Type B pancreatic cell (in vitro differentiated cells): Measurements from ENCODE around the gene ABCA10. TPM values are rescaled to one million over a fixed set of nuclear protein-coding genes. Genes with fewer than 3 reads are reported as not detected.

Experiments
- DNase-seq: peaks from one replicate; pipeline ENCODE4 v3.0.0; 2021; ENCODE audit warnings: mixed read lengths; ENCODE audit not compliant: unreplicated experiment; ENCODE audit errors: extremely low spot score
- H3K27ac Mint-ChIP-seq: 2 replicates; pipeline ENCODE4 v1.8.0; 2021; ENCODE audit warnings: mild to moderate bottlenecking, mixed read lengths
- H3K27me3 Mint-ChIP-seq: 2 replicates; pipeline ENCODE4 v1.8.0; 2021; ENCODE audit warnings: mixed read lengths
- H3K36me3 Mint-ChIP-seq: 2 replicates; pipeline ENCODE4 v1.8.0; 2021; ENCODE audit warnings: mixed read lengths
- H3K4me1 Mint-ChIP-seq: one replicate; pipeline ENCODE4 v1.8.0; 2021; ENCODE audit warnings: mixed read lengths; ENCODE audit not compliant: unreplicated experiment
- H3K4me3 Mint-ChIP-seq: 2 replicates; pipeline ENCODE4 v1.8.0; 2021; ENCODE audit warnings: mild to moderate bottlenecking, mixed read lengths
- H3K9me3 Mint-ChIP-seq: 2 replicates; pipeline ENCODE4 v1.8.0; 2021; ENCODE audit warnings: mixed read lengths
- CTCF ChIP-seq: fragments of 200-600 bp; sonication (generic); conservative IDR thresholded peaks from 2 replicates; pipeline ENCODE4 v1.5.0; 2021; ENCODE audit warnings: antibody characterized with exemption, mild to moderate bottlenecking
- total RNA-seq: library from RNA; stranded (reverse); gene quantifications from 2 replicates; pipeline ENCODE4 v1.2.1, GENCODE V29; 2021; ENCODE audit warnings: low replicate concordance

Gene ABCA10
- total RNA-seq, 1 donor from 2014 or later: 1.2 TPM

DNA sequence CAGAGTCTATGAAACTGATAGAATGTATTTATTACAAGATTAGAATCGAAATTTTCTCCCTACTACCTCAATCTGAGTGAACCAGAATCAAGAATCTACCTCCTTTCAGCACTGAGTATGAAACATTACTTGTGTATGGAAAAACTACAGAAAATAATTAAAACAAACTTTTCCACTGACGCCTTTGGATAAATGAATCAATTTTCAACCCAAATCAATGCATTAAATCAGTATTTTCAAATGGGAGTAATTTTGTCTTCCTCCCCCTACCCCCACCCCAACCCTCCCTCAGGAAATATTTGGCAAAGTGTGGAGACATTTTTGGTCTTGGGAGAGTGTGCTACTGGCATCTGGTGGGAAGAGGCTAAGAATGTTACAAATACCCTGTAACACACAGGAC is 7.8 kb upstream of the ABCA10 start:
- peaks cover 4% of the 10 kb centered on the region for H3K9me3 Mint-ChIP-seq
- TF ChIP-seq CTCF: no peak
- no peak for DNase-seq
- no peak overlapping the region for H3K4me3 Mint-ChIP-seq
- H3K36me3 Mint-ChIP-seq: no peaks in the 10 kb centered on the region
- H3K27me3 Mint-ChIP-seq: no peaks in the 10 kb centered on the region
- H3K27ac Mint-ChIP-seq: no peak overlapping the region
- peaks cover 6% of the 10 kb centered on the region for H3K4me1 Mint-ChIP-seq

DNA sequence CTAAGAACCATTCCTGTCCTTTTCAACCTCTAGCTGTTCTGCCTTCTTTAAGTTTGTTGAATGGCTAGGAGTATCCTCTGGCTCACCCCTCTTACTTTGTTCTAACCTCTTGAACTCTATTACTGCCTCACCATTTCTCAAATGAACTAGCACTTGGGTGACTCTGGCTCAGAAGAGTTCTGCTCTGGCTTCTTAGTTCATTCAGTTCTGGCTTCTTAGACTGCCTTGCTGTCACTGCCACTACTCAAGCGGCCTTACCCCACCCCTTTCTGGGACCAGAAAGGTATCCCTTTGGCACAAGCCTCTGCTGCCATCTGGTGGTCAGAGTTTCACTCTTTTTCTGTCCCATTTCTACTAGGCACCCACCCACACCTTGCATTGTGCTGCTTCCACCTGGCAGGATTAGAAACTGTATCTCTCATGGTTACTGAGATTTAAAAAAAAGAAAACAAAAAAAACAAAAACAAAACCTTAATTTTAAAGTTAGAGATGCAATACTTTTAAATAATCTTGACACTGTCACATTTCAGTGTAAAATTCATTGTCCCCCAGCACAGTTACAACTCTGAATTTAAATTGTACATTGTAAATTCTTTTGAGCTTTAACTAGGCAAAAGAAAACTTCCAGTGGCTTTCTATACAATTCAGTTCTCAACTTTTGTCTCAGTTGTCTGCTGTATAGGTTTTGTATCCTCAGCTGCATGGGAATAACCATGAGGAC is 6.9 kb upstream of the ABCA10 start:
- peaks cover 6% of the 10 kb centered on the region for H3K4me1 Mint-ChIP-seq
- H3K36me3 Mint-ChIP-seq: no peaks in the 10 kb centered on the region
- no peak overlapping the region for H3K4me3 Mint-ChIP-seq
- H3K9me3 Mint-ChIP-seq: peaks cover 4% of the 10 kb centered on the region
- peak; percentile 83 for DNase-seq
- TF ChIP-seq CTCF: peak; percentile 92
- H3K27me3 Mint-ChIP-seq: no peaks in the 10 kb centered on the region
- H3K27ac Mint-ChIP-seq: no peak overlapping the region

DNA sequence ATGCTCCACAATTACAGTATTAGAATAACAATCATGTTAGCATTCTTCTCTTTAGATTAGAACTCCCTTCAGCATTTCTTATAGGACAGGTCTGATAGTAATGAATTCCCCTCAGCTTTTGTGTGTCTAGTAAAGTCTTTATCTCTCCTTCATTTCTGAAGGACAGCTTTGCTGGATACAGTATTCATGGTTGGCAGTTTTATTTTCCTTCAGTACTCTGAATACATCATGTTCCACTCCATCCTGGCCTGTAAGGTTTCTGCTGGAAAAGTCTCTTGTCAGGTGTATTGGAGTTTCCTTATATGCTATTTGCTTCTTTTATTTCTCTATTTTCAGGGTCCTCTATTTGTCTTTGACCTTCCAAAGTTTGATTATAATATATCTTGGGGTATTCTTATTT is 4.0 kb upstream of the ABCA10 start:
- H3K36me3 Mint-ChIP-seq: no peaks in the 10 kb centered on the region
- DNase-seq: no peak
- H3K9me3 Mint-ChIP-seq: peaks cover 4% of the 10 kb centered on the region
- no peak overlapping the region for H3K4me3 Mint-ChIP-seq
- H3K27ac Mint-ChIP-seq: no peak overlapping the region
- no peaks in the 10 kb centered on the region for H3K27me3 Mint-ChIP-seq
- H3K4me1 Mint-ChIP-seq: peaks cover 6% of the 10 kb centered on the region
- no peak for TF ChIP-seq CTCF

DNA sequence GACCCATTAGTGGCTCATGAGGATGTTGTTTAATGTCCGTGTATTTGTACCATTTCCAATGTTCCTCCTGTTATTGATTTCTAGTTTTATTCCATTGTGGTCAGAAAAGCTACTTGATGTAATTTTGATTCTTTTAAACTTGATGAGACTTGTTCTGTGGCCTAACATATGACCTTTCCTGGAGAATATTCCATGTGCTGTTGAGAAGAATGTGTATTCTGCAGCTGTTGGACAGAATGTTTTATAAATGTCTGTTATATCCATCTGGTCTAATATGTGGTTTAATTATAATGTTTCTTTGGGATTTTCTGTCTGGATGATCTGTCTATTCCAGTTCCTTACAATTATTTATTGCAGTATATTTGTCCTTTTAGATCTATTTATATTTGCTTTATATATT is 2.9 kb upstream of the ABCA10 start:
- Mint-ChIP-seq H3K27me3 (no peaks in the 10 kb centered on the region), H3K9me3 (peaks cover 4% of the 10 kb centered on the region), H3K4me1 (peaks cover 6% of the 10 kb centered on the region), H3K4me3 (no peak overlapping the region), H3K27ac (no peak overlapping the region), H3K36me3 (no peaks in the 10 kb centered on the region)
- no peak for DNase-seq
- no peak for TF ChIP-seq CTCF

DNA sequence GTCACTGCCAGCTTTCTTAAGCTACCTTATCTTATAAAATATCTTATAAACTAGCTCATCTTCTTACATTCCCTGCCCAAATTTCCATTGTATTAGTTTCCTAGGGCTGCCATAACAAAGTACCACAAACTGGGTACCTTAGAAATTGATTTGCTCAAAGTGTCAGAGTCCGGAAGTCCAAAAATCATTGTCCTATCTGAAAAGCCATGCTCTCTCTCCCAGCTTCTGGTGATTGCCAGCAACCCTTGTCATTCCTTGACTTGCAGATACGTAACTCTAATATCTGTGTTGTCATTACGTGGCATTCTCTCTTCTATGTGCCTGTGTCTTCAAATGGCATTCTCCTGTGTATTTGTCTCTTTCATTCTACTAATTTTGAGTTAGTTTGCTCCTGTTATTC is 2.3 kb upstream of the ABCA10 start:
- peaks cover 4% of the 10 kb centered on the region for H3K9me3 Mint-ChIP-seq
- TF ChIP-seq CTCF: no peak

More for the DNA sequence above, 2.3 kb upstream of the ABCA10 start:
- DNase-seq: no peak
- no peak overlapping the region for H3K27ac Mint-ChIP-seq
- H3K4me3 Mint-ChIP-seq: no peak overlapping the region
- no peaks in the 10 kb centered on the region for H3K27me3 Mint-ChIP-seq
- H3K4me1 Mint-ChIP-seq: peaks cover 6% of the 10 kb centered on the region
- no peaks in the 10 kb centered on the region for H3K36me3 Mint-ChIP-seq
